HCT116 (cell line): ENCODE measurements around the gene LRRTM2. TPM values are rescaled to one million over a fixed set of nuclear protein-coding genes. Genes with fewer than 3 reads are reported as not detected.

ENCODE experiments used
- ATAC-seq: fragments of 200-7000 bp; cut with Tn5 transposase; 2 replicates; pipeline ENCODE4 v1.9.1; 2020; ENCODE audit warnings: mild to moderate bottlenecking, moderate library complexity
- BruUV-seq: library from RNA; stranded (reverse); fragments of 400-500 nt; replicated peaks from 2 replicates; lab custom pipeline; 2021; lab: Mats Ljungman, UMichigan
- CTCF ChIA-PET: fragments of 300-600 bp; sonication (Branson Sonifier 250); formaldehyde crosslinking; loops from one replicate; lab custom pipeline; 2021; ENCODE audit warnings: antibody characterized with exemption; lab: Charles Lee
- POLR2A ChIA-PET: fragments of 300-600, 350-600 bp; sonication (Branson Sonifier 250); formaldehyde crosslinking; loops from one replicate; lab custom pipeline; 2021; ENCODE audit warnings: antibody characterized with exemption; lab: Charles Lee
- RAD21 ChIA-PET, 2 experiments: fragments of 300-600 bp; sonication (Branson Sonifier 250); formaldehyde crosslinking; loops; one replicate each; lab custom pipeline; 2023; ENCODE audit warnings: low total read pairs in 2 of 2; ENCODE audit not compliant: uncharacterized antibody in 2 of 2, unreplicated experiment in 2 of 2, low non-redundant PET in 1 of 2; lab: Charles Lee
- DNase-seq: peaks from one replicate; pipeline ENCODE4 v3.0.0-alpha.2; 2010; ENCODE audit warnings: low read depth, low spot score
- H2AFZ ChIP-seq: fragments of 200-600 bp; shearing (Covaris generic), sonication (generic); 2 replicates; pipeline ENCODE4 v1.6.1; 2017; ENCODE audit warnings: low read depth, mixed run types, mixed read lengths, antibody characterized with exemption, low read length; ENCODE audit not compliant: poor library complexity, severe bottlenecking
- H3K27ac ChIP-seq: 2 replicates; pipeline ENCODE4 v1.5.1; 2012; ENCODE audit warnings: low read depth, low read length
- H3K27me3 ChIP-seq: fragments of 200-600 bp; sonication (generic); 2 replicates; pipeline ENCODE4 v1.6.1; 2016; ENCODE audit warnings: mixed run types, low read length, mixed read lengths; ENCODE audit not compliant: insufficient read depth
- H3K36me3 ChIP-seq, 2 experiments: fragments of 200-500 bp in 1 of 2; fragments of 200-600 bp in 1 of 2; sonication (Bioruptor generic) in 1 of 2; sonication (generic) in 1 of 2; 2 replicates each; pipeline versions ENCODE4 v1.5.1 to v1.6.1; 2014 to 2016; ENCODE audit warnings: low read length in 2 of 2, inconsistent platforms in 1 of 2, mixed read lengths in 1 of 2, mixed run types in 1 of 2; ENCODE audit not compliant: insufficient read depth in 2 of 2, control insufficient read depth in 1 of 2
- H3K4me1 ChIP-seq, 2 experiments: fragments of 200-600 bp in 1 of 2; sonication (generic) in 1 of 2; 2 replicates each; pipeline versions ENCODE4 v1.5.1 to v1.6.1; 2012 to 2017; ENCODE audit warnings: low read length in 2 of 2, inconsistent platforms in 1 of 2, mild to moderate bottlenecking in 1 of 2, mixed read lengths in 1 of 2, mixed run types in 1 of 2, moderate library complexity in 1 of 2; ENCODE audit not compliant: insufficient read depth in 2 of 2, control insufficient read depth in 1 of 2
- H3K4me2 ChIP-seq: fragments of 200-600 bp; sonication (generic); 2 replicates; pipeline ENCODE4 v1.6.1; 2017; ENCODE audit warnings: mixed run types, low read length, mixed read lengths
- H3K4me3 ChIP-seq, 2 experiments: fragments of 200-600 bp in 1 of 2; sonication (generic) in 1 of 2; replicated peaks in 1 of 2; 2 replicates each; pipeline ENCODE4 v1.5.1; 2011 to 2016; ENCODE audit warnings: low read length in 2 of 2, control low read depth in 1 of 2, low read depth in 1 of 2, mild to moderate bottlenecking in 1 of 2, mixed read lengths in 1 of 2, mixed run types in 1 of 2
- H3K79me2 ChIP-seq: fragments of 200-600 bp; sonication (generic); 2 replicates; pipeline ENCODE4 v1.6.1; 2017; ENCODE audit warnings: mild to moderate bottlenecking, mixed run types, low read length, moderate library complexity, mixed read lengths; ENCODE audit not compliant: insufficient read depth
- H3K9ac ChIP-seq: fragments of 200-600 bp; sonication (generic); 2 replicates; pipeline ENCODE4 v1.6.1; 2016; ENCODE audit warnings: low read length, mixed read lengths
- H3K9me2 ChIP-seq: fragments of 200-600 bp; sonication (generic), shearing (Covaris generic); 2 replicates; pipeline ENCODE4 v1.6.1; 2017; ENCODE audit warnings: mixed run types, mild to moderate bottlenecking, moderate library complexity; ENCODE audit not compliant: insufficient read depth
- H3K9me3 ChIP-seq, 2 experiments: fragments of 200-500 bp in 1 of 2; fragments of 200-600 bp in 1 of 2; sonication (Bioruptor generic) in 1 of 2; sonication (generic) in 1 of 2; 2 replicates each; pipeline ENCODE4 v1.6.1; 2014 to 2017; ENCODE audit warnings: low read length in 2 of 2, mixed read lengths in 2 of 2, inconsistent platforms in 1 of 2, low read depth in 1 of 2, mild to moderate bottlenecking in 1 of 2, mixed run types in 1 of 2, moderate library complexity in 1 of 2; ENCODE audit not compliant: control insufficient read depth in 1 of 2, insufficient read depth in 1 of 2
- H4K20me1 ChIP-seq: fragments of 200-600 bp; sonication (generic), shearing (Covaris generic); 2 replicates; pipeline ENCODE4 v1.6.1; 2017; ENCODE audit warnings: mixed run types, mild to moderate bottlenecking, moderate library complexity; ENCODE audit not compliant: insufficient read depth
- CEBPB ChIP-seq: IDR thresholded peaks from 2 replicates; pipeline ENCODE4 v1.6.1; 2012; ENCODE audit warnings: low read depth
- ELF1 ChIP-seq: IDR thresholded peaks from 2 replicates; pipeline ENCODE4 v1.6.1; 2012; ENCODE audit warnings: low read depth, borderline replicate concordance
- EZH2 ChIP-seq: fragments of 200-600 bp; sonication (generic); IDR thresholded peaks from 2 replicates; pipeline ENCODE4 v1.6.1; 2017; ENCODE audit warnings: antibody characterized with exemption, mixed run types
- EZH2phosphoT487 ChIP-seq: fragments of 200-600 bp; IDR thresholded peaks from 2 replicates; pipeline ENCODE4 v1.6.1; 2018; ENCODE audit warnings: antibody characterized with exemption, borderline replicate concordance
- FOSL1 ChIP-seq: IDR thresholded peaks from 2 replicates; pipeline ENCODE4 v1.6.1; 2012; ENCODE audit warnings: low read depth
- JUND ChIP-seq: IDR thresholded peaks from 2 replicates; pipeline ENCODE4 v1.6.1; 2012
- POLR2A ChIP-seq: IDR thresholded peaks from 2 replicates; pipeline ENCODE4 v1.7.0; 2011; ENCODE audit warnings: borderline replicate concordance; ENCODE audit not compliant: insufficient read depth, insufficient read length; ENCODE audit errors: extremely low read depth
- POLR2AphosphoS5 ChIP-seq: IDR thresholded peaks from 2 replicates; pipeline ENCODE4 v1.6.1; 2011; ENCODE audit warnings: mild to moderate bottlenecking, low read depth, low read length, moderate library complexity
- RAD21 ChIP-seq: IDR thresholded peaks from 2 replicates; pipeline ENCODE4 v1.6.1; 2012; ENCODE audit warnings: low read depth, mild to moderate bottlenecking
- SIN3A ChIP-seq: IDR thresholded peaks from 2 replicates; pipeline ENCODE4 v1.6.1; 2012; ENCODE audit warnings: low read depth
- TCF7L2 ChIP-seq: IDR thresholded peaks from 2 replicates; pipeline ENCODE4 v1.7.0; 2011; ENCODE audit warnings: borderline replicate concordance, inconsistent platforms; ENCODE audit not compliant: insufficient read depth, insufficient read length; ENCODE audit errors: extremely low read depth
- YY1 ChIP-seq: IDR thresholded peaks from 2 replicates; pipeline ENCODE4 v1.6.1; 2011; ENCODE audit warnings: low read length, low read depth, moderate library complexity, mild to moderate bottlenecking; ENCODE audit not compliant: insufficient replicate concordance; ENCODE audit errors: extremely low read depth
- ZNF274 ChIP-seq: fragments of 200-500 bp; sonication (Bioruptor generic); IDR thresholded peaks from 2 replicates; pipeline ENCODE4 v1.6.1; 2014; ENCODE audit warnings: mild to moderate bottlenecking, low read depth, low read length, inconsistent platforms
- intact Hi-C: fragments of 100-400 bp; cut with micrococcal nuclease; formaldehyde crosslinking; loops from 2 replicates; pipeline ENCODE4 v1.10.0; 2022
- total RNA-seq: library from RNA; stranded (reverse); gene quantifications from one replicate; pipeline ENCODE4 v1.2.1, GENCODE V29; 2021; ENCODE audit not compliant: unreplicated experiment
- TF ChIP-seq, protein P1 (sequence below): IDR thresholded peaks from 2 replicates; pipeline ENCODE4 v1.6.1; 2011; ENCODE audit warnings: mild to moderate bottlenecking, low read length, moderate library complexity; ENCODE audit not compliant: insufficient replicate concordance; ENCODE audit errors: extremely low read depth
- TF ChIP-seq, protein P2 (sequence below): IDR thresholded peaks from 2 replicates; pipeline ENCODE4 v1.6.1; 2012
- TF ChIP-seq, protein P3 (sequence below): IDR thresholded peaks from 2 replicates; pipeline ENCODE4 v1.6.1; 2012; ENCODE audit warnings: low read depth
- TF ChIP-seq, protein P4 (sequence below), 3 experiments: fragments of 200-600 bp in 1 of 3; sonication (generic) in 1 of 3; IDR thresholded peaks in 2 of 3; conservative IDR thresholded peaks in 1 of 3; 2 replicates each; pipeline ENCODE4 v1.5.1; 2012 to 2017; ENCODE audit warnings: low read depth in 2 of 3, low read length in 2 of 3, antibody characterized with exemption in 1 of 3, borderline replicate concordance in 1 of 3, control low read depth in 1 of 3, mild to moderate bottlenecking in 1 of 3, mixed read lengths in 1 of 3, mixed run types in 1 of 3, moderate library complexity in 1 of 3; ENCODE audit not compliant: insufficient read depth in 1 of 3
- TF ChIP-seq, protein P5 (sequence below): IDR thresholded peaks from 2 replicates; pipeline ENCODE4 v1.6.1; 2012

LRRTM2 gene
- total RNA-seq, 1 experiment from 2014 or later: not detected

DNA sequence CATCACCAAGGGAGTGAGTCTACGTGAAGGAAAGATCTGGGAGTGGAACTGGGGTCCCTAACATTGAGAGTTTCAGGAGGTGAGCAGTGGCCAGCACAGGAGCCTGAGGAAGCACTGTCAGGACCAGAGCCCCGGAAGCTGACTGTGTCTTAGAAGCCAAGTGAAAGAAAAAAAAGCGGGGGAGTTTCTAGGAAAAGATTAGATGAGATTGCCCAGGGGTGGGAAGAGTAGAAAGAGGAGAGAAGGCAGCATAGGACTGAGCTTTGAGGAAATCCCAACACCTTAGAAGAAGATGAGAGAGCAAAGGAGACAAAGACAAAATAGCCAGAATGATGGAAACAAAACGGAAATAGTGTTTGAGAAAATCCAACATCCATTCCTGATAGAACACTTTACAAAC, 37.0 kb upstream of the LRRTM2 start:
- Histone ChIP-seq H3K36me3 (0 out of 4 replicates have a peak, but pooled peaks cover 2 to 3% of the 10 kb centered on the region in 2 experiments), H4K20me1 (no peaks in the 10 kb centered on the region), H3K79me2 (no peaks in the 10 kb centered on the region; the same call in 1 of the 2 replicates), H3K4me3 (no peak overlapping the region), H3K9ac (no peak overlapping the region), H3K9me3 (no peaks in the 10 kb centered on the region), H3K4me2 (no peak overlapping the region), H3K27me3 (no peaks in the 10 kb centered on the region), H3K27ac (no peak overlapping the region), H3K9me2 (no peaks in the 10 kb centered on the region), H3K4me1 (no peaks in the 10 kb centered on the region), H2AFZ (no peak overlapping the region)
- ATAC-seq (no peak), DNase-seq (no peak)
- RAD21 ChIA-PET: no interaction called here
- no peak for TF ChIP-seq SIN3A
- no peak for TF ChIP-seq ELF1
- no peak for TF ChIP-seq ZNF274
- no peak for TF ChIP-seq POLR2AphosphoS5
- TF ChIP-seq JUND: no peak
- TF ChIP-seq, protein P1, sequence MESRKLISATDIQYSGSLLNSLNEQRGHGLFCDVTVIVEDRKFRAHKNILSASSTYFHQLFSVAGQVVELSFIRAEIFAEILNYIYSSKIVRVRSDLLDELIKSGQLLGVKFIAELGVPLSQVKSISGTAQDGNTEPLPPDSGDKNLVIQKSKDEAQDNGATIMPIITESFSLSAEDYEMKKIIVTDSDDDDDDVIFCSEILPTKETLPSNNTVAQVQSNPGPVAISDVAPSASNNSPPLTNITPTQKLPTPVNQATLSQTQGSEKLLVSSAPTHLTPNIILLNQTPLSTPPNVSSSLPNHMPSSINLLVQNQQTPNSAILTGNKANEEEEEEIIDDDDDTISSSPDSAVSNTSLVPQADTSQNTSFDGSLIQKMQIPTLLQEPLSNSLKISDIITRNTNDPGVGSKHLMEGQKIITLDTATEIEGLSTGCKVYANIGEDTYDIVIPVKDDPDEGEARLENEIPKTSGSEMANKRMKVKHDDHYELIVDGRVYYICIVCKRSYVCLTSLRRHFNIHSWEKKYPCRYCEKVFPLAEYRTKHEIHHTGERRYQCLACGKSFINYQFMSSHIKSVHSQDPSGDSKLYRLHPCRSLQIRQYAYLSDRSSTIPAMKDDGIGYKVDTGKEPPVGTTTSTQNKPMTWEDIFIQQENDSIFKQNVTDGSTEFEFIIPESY: no peak
- TF ChIP-seq, protein P2, sequence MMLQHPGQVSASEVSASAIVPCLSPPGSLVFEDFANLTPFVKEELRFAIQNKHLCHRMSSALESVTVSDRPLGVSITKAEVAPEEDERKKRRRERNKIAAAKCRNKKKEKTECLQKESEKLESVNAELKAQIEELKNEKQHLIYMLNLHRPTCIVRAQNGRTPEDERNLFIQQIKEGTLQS: no peak
- TF ChIP-seq YY1: no peak
- TF ChIP-seq POLR2A: no peak
- no peak for TF ChIP-seq CEBPB
- no peak for TF ChIP-seq EZH2phosphoT487
- no peak for TF ChIP-seq TCF7L2
- TF ChIP-seq, protein P3, sequence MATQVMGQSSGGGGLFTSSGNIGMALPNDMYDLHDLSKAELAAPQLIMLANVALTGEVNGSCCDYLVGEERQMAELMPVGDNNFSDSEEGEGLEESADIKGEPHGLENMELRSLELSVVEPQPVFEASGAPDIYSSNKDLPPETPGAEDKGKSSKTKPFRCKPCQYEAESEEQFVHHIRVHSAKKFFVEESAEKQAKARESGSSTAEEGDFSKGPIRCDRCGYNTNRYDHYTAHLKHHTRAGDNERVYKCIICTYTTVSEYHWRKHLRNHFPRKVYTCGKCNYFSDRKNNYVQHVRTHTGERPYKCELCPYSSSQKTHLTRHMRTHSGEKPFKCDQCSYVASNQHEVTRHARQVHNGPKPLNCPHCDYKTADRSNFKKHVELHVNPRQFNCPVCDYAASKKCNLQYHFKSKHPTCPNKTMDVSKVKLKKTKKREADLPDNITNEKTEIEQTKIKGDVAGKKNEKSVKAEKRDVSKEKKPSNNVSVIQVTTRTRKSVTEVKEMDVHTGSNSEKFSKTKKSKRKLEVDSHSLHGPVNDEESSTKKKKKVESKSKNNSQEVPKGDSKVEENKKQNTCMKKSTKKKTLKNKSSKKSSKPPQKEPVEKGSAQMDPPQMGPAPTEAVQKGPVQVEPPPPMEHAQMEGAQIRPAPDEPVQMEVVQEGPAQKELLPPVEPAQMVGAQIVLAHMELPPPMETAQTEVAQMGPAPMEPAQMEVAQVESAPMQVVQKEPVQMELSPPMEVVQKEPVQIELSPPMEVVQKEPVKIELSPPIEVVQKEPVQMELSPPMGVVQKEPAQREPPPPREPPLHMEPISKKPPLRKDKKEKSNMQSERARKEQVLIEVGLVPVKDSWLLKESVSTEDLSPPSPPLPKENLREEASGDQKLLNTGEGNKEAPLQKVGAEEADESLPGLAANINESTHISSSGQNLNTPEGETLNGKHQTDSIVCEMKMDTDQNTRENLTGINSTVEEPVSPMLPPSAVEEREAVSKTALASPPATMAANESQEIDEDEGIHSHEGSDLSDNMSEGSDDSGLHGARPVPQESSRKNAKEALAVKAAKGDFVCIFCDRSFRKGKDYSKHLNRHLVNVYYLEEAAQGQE: no peak
- TF ChIP-seq FOSL1: no peak
- TF ChIP-seq EZH2: no peak
- TF ChIP-seq, protein P4, sequence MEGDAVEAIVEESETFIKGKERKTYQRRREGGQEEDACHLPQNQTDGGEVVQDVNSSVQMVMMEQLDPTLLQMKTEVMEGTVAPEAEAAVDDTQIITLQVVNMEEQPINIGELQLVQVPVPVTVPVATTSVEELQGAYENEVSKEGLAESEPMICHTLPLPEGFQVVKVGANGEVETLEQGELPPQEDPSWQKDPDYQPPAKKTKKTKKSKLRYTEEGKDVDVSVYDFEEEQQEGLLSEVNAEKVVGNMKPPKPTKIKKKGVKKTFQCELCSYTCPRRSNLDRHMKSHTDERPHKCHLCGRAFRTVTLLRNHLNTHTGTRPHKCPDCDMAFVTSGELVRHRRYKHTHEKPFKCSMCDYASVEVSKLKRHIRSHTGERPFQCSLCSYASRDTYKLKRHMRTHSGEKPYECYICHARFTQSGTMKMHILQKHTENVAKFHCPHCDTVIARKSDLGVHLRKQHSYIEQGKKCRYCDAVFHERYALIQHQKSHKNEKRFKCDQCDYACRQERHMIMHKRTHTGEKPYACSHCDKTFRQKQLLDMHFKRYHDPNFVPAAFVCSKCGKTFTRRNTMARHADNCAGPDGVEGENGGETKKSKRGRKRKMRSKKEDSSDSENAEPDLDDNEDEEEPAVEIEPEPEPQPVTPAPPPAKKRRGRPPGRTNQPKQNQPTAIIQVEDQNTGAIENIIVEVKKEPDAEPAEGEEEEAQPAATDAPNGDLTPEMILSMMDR (IDR thresholded peaks at IDR 0.05 in 2 of 3, conservative IDR thresholded peaks at IDR 0.05 in 1 of 3; ENCODE audit: borderline replicate concordance in 1 of 3, insufficient read depth in 1 of 3, low read depth in 2 of 3, low read length in 2 of 3): no peak
- TF ChIP-seq, protein P5, sequence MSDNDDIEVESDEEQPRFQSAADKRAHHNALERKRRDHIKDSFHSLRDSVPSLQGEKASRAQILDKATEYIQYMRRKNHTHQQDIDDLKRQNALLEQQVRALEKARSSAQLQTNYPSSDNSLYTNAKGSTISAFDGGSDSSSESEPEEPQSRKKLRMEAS: no peak
- no peak for TF ChIP-seq RAD21
- BruUV-seq: no TSS peak
- POLR2A ChIA-PET: no interaction called here
- CTCF ChIA-PET: no interaction called here
- intact Hi-C loops: no loop called here
